ENCODE measurements around the gene ADGRG4.

GRCh38 chrX:136262812-136263315, 37.9 kb upstream of the ADGRG4 start:
- no peak for TF ChIP-seq POLR2A (IDR thresholded peaks at IDR 0.05)
- TF ChIP-seq, protein P1, sequence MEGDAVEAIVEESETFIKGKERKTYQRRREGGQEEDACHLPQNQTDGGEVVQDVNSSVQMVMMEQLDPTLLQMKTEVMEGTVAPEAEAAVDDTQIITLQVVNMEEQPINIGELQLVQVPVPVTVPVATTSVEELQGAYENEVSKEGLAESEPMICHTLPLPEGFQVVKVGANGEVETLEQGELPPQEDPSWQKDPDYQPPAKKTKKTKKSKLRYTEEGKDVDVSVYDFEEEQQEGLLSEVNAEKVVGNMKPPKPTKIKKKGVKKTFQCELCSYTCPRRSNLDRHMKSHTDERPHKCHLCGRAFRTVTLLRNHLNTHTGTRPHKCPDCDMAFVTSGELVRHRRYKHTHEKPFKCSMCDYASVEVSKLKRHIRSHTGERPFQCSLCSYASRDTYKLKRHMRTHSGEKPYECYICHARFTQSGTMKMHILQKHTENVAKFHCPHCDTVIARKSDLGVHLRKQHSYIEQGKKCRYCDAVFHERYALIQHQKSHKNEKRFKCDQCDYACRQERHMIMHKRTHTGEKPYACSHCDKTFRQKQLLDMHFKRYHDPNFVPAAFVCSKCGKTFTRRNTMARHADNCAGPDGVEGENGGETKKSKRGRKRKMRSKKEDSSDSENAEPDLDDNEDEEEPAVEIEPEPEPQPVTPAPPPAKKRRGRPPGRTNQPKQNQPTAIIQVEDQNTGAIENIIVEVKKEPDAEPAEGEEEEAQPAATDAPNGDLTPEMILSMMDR (IDR thresholded peaks at IDR 0.05): no peak

Measured in heart left ventricle (tissue), 13 donors.